EL (cell line): ENCODE results near the gene NRF1.

ENCODE experiments used
- DNase-seq: peaks from one replicate; pipeline ENCODE4 v3.0.0-alpha.2; 2016

NRF1 gene

DNA sequence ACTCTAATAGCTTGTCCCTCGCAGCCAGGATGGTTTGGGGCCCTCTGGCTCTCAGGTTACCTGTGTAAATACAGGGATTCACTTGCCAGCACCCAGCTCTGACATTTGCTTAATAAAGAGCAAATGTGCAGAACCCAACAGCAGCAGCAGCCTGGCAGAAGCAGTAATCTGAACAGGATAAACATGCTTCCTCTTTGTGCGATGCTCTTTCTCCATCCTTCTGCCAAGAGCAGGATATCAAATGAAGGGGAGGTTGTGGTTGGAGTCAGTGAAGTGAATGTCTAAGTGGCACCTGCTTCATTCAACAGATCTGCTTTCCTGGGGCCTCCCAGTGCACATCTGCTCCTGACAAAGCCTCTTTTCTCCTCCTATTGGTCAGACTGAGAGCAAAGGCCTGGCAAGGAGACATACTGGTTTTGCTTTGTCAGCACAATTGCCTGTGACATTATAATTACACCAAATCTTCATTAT lies 130.3 kb downstream of the NRF1 start:
- no peak for DNase-seq

DNA sequence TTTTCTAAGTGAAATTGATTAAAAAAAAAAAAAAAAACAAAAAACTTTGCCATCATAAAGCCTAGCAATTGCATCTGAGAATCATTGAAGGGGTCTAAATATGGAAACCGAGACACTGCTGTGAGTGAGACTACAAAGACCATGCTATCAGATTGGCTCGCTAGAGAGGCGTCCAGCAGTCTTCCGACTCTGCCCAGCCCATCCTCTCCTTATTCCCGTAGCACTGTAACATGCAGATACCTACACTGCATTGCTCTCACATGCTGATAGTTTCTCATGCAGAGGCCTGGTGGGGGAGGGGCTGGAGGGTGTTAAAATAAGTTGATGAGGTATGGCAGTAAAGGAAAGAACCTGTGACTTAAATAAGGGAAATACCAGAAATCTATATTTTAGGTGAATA lies 130.7 kb downstream of the NRF1 start:
- DNase-seq, result no peak

- no peak for DNase-seq
Observed at GRCh38 chr7:129746857-129747529, 135.5 kb downstream of the NRF1 start.

DNA sequence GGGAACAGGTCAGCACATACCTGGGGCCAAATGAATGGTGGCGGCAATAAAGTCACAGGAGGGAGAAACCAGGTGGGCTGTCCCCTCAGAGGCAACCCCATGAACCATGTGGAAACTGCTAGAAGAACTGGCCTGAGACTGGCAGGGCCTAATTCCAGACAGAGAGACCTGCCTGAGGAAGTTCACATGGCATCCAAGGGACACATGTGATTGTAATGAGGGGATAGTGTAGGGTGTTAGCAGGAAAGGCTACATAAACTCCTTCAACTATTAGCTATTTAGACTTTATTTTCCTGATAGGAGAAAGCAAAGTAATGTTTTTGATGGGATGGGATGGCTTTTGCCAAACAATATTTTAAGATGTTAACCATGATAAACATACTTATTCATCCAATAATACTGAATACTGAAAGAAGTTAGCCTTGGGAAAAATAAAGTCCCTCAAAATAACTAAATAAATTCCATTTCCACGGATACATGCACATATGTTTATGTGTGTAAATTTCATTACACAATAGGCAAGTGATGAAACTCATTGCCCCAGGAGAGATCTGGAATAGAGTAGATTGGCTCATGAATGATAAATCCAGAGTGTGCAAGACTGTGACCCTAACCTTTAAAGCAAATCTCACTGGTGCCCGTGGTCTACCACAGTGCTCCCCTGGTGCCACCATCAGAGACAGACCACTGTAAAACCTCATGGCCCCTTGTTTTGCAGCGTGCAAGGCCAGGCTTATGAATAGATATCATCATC lies 137.0 kb downstream of the NRF1 start:
- DNase-seq, result no peak

GRCh38 chr7:129750091-129750490 lies 138.6 kb downstream of the NRF1 start:
- DNase-seq, result no peak

- no peak for DNase-seq
Observed at GRCh38 chr7:129750501-129750900, 139.0 kb downstream of the NRF1 start.

DNA sequence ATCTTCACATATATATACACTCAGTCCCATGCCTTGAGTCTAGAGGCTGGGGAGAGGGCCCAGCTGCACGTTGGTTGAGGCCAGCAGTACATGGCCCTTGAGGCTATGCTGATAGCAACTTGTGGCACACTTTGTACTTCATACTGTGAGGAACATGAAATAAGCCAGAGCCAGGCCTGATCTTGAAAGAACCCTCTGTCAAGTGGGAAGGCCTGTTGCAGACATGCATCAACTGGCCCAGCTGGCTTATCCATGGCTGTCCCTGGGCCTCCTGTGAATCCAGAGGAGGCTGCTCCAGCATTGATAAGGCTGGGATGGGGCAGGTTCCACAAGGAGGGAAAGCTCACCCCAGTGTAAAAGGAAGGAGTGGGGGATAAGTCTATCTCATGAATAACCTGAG lies 140.4 kb downstream of the NRF1 start:
- DNase-seq, result no peak

DNA sequence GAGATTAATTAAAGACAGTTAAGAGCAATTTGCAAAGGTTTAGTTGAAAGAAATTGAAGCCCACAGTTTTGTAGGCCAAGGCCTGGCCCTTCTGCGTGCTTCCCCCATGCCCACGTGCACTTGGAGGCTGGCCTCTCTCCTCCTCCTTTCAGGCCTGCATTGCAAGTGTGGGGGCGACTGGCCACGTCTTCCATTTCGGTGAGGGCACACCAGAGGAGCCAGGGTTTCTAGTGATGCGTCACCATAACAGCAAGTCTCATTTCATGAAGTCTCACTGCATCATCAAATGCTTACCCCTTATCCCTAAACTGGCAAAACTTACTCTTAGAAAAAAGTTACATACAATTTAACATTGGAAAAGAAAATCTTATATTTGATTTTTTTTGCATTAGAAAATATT lies 141.2 kb downstream of the NRF1 start:
- no peak for DNase-seq

DNA sequence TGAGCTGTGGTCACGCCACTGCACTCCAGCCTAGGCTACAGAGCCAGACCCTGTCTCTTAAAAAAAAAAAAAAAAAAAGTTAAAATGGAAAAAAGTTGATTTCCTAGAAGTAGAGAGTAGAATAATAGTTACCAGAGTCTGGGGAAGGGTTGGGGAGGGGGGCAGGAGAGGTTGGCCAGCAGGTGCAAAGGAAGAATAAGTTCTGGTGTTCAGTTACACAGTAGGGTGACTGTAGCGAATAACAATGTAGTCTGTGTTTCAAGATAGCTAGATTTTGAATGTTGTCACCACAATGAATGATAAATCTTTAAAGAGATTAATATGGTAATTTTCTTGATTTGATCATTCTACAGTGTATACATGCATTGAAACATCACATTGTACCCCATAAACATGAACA lies 142.9 kb downstream of the NRF1 start:
- no peak for DNase-seq

DNA sequence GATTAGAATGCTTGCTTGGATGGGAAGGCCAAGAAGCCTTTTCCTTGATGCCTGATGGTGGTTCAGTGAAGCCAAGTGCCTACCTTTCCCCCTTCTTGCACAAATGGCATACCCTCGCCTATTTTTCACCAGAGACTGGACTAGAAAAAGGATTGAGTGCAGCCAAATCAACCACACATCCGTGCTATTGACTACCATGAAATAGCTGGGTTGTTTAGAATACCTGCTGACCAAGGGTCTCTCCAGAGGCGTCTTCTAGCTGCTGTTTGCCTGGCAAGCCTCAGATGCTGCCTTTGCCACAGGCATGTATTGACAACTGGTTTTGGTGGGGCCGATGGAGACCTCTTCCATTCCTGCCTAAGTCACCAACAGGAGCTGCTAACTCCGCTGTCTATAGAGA lies 146.5 kb downstream of the NRF1 start:
- no peak for DNase-seq

- no peak for DNase-seq
Observed at GRCh38 chr7:129762387-129762969, 151.0 kb downstream of the NRF1 start.

DNA sequence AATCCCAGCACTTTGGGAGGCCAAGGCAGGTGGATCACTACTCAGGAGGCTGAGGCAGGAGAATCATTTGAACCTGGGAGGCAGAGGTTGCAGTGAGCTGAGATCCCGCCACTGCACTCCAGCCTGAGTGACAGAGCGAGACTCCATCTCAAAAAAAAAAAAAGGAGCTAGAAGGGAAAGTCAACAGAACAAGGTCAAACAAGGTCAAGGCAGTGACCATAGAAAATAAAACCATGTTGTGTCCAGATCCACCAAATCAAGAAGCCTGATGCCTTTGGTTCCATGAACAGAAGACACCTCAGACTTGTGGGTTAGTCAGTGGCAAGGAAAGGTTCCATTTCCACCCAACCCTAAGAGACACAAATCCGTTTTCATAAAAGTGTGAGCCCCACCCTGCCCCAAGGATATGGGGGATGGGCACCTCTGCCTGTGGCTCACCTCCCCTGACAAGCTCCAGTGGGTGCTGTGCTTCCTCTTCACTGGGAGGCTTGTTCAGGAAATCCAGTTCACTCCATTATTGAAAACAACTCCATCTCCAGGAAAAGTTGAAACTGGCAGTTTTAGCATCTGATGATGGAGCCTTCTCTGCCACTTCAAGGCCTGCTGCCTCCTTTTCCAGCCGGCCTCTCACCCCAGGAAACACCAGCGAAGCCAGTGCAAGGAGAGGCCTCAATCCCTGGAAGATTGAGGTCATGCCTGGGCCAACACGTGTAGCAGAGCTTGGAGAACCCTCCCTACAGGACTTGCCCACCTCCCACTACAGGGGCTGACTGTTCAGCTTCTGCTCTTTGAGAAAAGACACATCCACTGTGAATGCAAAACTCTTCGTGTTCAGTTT lies 152.9 kb downstream of the NRF1 start:
- DNase-seq, result no peak

DNA sequence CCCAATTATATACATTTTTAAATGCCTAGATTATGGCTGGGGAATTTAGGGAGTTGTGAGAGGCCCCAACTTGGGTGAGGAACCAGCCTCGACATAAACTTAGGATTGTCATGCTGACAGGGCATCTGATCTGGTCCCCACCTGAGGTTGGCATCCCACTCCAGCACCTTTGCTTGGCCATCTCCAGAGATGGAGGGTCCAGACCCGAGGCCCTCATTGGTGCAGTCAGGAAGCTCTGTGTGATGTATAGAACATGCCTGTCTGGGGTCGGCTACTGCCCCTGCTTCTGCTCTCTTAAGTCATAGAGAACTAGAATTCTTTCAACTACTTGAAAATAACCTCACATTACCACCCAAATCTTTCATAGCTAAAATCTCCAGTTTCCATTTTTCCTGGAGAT lies 153.8 kb downstream of the NRF1 start:
- DNase-seq, result no peak

DNA sequence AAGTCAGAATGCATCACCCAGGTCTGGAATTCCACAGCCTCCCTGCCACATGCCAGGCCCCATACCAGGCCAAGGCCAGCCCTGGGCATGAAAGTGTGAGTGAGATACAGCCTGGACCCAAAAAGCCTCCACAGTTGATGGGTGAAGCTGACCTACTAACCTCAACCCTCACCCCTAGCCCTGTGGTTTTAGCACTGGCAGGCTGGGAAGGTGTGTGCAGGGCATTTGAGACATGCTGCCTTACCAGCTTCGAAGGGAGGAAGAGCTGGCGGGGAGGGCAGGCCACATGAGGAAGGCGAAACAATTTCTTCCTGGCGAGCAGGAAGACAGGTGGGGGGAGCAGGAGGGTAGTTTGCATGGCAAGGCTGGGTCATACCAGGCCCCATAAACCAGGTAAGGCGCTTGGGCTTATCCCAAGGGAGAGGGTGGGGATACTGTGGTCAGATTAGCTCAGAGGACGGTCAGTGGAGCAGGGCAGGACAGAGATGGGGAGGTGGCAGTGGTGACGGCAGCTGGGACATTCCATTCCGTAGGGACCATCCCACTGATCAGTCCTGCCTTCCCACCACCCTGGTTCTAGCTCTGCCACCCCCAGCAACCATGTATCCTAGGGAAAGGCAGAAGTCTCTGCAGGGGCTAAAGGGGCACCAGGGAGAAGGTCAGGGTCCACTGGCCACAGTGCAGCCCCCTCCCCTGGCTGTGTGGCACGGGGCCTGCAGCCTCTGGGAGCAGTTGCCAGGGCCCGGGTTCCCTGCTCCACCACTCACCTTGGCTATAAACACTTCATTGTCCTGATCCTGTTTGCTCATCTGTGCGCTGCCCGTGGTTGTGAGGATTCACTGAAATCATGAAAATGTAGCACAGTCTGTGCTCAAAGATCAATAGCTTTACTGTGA lies 155.8 kb downstream of the NRF1 start:
- no peak for DNase-seq

GRCh38 chr7:129768614-129769399 lies 157.3 kb downstream of the NRF1 start:
- DNase-seq, result no peak

DNA sequence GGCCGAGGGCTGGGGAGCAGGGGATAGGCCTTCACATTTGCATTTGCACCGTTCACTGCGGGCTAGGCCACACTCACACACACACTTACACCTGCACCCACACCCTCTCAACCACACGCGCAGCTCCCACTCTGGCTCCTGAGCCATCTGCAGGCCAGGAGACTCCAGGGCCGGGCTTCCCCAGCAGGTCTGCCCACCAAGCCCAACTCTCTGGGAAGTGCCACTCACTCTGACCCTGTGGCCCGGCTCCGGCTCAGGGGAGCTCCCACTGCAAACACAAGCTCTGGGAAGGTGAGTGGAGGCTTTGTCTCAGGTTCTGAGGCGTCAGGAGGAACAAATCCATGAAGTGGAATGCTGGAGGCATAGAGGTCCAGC lies 157.9 kb downstream of the NRF1 start:
- no peak for DNase-seq

DNA sequence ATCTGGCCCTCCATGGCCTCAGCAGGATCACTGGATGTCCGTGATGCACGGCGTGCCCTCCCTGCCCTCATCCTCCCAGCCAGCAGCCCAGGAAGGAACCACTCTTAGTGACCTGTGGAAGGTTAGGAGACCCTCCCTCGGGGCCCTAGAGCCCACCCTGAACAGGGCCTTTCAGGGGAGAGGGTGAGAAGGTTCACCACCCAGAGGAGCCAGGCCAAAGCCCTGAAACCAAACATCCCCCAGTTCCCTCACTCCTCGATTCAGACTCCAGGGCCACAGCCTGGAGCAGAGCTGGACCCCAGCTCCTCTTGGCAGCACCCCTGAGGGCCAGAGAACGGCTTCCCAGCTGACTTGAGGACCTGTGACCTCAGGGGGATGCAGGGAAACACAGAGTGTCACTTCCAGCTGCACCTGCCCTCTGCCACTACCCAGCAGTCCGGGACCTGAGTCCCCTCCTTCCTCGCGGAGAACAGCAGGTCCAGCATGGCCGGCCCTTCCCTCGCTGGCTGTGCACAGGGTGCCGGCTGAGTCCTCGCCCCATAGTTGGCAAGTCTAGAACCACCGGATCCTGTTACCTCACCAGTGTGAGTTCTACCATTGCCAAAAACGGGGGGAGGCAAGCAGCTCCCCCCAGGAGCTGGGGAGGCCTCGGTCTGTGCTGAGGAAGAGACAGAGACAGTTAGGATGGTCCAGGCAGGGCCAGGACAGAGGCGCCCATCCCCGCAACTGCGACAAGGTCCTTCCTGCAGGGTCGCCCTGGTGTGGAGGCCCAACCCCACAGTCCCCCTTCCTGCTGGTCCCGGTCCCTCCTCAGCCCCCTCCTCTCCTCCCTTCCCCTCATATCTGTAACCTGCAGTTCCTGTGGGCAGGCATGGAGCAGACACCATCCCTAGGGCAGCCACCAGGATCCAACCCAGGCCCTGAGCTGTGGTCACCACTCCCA lies 158.6 kb downstream of the NRF1 start:
- no peak for DNase-seq

DNA sequence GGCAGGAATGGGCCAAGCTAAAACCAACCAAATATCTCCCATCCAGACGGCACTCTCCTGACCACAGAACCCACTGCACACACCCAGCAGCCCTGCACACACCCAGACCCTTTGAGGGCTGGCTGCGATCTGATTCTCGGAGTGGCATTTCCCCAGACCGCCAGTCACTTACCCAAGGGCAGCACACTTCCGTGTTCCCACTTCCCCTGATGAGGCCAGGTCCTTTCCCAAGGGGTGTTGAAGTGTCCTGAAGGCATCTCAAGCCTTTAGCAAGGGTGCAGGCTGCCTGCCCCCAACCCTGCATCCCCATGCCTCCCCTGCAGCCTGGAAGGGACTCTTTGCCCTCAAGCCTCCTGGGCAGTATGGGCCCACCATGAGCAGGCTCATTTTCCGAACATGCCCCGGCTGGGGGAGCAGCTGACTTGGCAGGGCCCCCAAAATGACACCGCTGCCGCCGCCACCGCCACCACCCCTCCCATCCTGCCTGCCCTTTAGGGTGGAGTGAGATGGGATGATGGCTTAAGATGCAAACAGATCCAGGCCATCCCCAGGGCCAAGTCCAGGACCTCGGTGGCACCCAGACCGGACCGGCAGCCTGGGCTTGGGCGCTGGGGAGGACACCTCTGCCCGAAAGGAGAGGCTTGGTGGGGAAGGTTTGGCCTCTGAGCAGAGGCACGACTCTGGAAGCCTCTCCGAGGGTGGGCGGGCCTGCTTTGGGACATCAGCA lies 159.8 kb downstream of the NRF1 start:
- DNase-seq, result no peak

- DNase-seq, result no peak
Observed at GRCh38 chr7:129771928-129772479, 160.5 kb downstream of the NRF1 start.
